H9 (cell line): Measurements from ENCODE around the gene CTIF. TPM values are rescaled to one million over a fixed set of nuclear protein-coding genes. Genes with fewer than 3 reads are reported as not detected.

Experiments used
- DNase-seq: peaks from one replicate; pipeline ENCODE4 v3.0.0-alpha.2; 2017
- H2AFZ ChIP-seq: one replicate; pipeline ENCODE4 v1.6.1; 2013; ENCODE audit warnings: mild to moderate bottlenecking, low read length, control low read depth, moderate library complexity
- H2AK5ac ChIP-seq: 2 replicates; pipeline ENCODE4 v1.6.1; 2013; ENCODE audit warnings: low read length, control low read depth, mixed read lengths; ENCODE audit not compliant: insufficient read length
- H2BK120ac ChIP-seq: one replicate; pipeline ENCODE4 v1.6.1; 2013; ENCODE audit warnings: low read depth, mild to moderate bottlenecking, low read length, control low read depth, inconsistent platforms; ENCODE audit not compliant: poor library complexity, severe bottlenecking
- H2BK12ac ChIP-seq: 2 replicates; pipeline ENCODE4 v1.6.1; 2013; ENCODE audit warnings: low read length, control low read depth, mixed read lengths, low read depth; ENCODE audit not compliant: insufficient read length
- H2BK15ac ChIP-seq: 2 replicates; pipeline ENCODE4 v1.6.1; 2013; ENCODE audit warnings: low read depth, low read length, control low read depth
- H2BK20ac ChIP-seq: one replicate; pipeline ENCODE4 v1.6.1; 2013; ENCODE audit warnings: low read depth, mild to moderate bottlenecking, low read length, control low read depth, inconsistent platforms; ENCODE audit not compliant: poor library complexity, severe bottlenecking
- H2BK5ac ChIP-seq: 2 replicates; pipeline ENCODE4 v1.6.1; 2013; ENCODE audit warnings: low read length, control low read depth, mixed read lengths; ENCODE audit not compliant: insufficient read length
- H3K14ac ChIP-seq: 2 replicates; pipeline ENCODE4 v1.6.1; 2013; ENCODE audit warnings: low read length, control low read depth; ENCODE audit not compliant: insufficient read depth
- H3K18ac ChIP-seq: 2 replicates; pipeline ENCODE4 v1.6.1; 2013; ENCODE audit warnings: low read depth, mild to moderate bottlenecking, mixed read lengths, low read length, control low read depth; ENCODE audit not compliant: insufficient read length
- H3K23ac ChIP-seq: 2 replicates; pipeline ENCODE4 v1.6.1; 2013; ENCODE audit warnings: low read length, control low read depth, mixed read lengths, low read depth; ENCODE audit not compliant: insufficient read length
- H3K23me2 ChIP-seq: 2 replicates; pipeline ENCODE4 v1.6.1; 2013; ENCODE audit warnings: low read depth, mild to moderate bottlenecking, mixed read lengths, low read length, control low read depth; ENCODE audit not compliant: insufficient read length, poor library complexity, severe bottlenecking
- H3K27ac ChIP-seq: 2 replicates; pipeline ENCODE4 v1.5.1; 2013; ENCODE audit warnings: low read length, control low read depth, mixed read lengths, low read depth; ENCODE audit not compliant: insufficient read length
- H3K27me3 ChIP-seq: 2 replicates; pipeline ENCODE4 v1.6.1; 2013; ENCODE audit warnings: low read length, control low read depth, inconsistent platforms; ENCODE audit not compliant: insufficient read depth
- H3K4ac ChIP-seq: 2 replicates; pipeline ENCODE4 v1.6.1; 2013; ENCODE audit warnings: low read depth, mild to moderate bottlenecking, control low read depth, inconsistent platforms, low read length, moderate library complexity
- H3K4me1 ChIP-seq: 2 replicates; pipeline ENCODE4 v1.6.1; 2013; ENCODE audit warnings: low read length, control low read depth, inconsistent platforms; ENCODE audit not compliant: insufficient read depth
- H3K4me2 ChIP-seq: 2 replicates; pipeline ENCODE4 v1.6.1; 2013; ENCODE audit warnings: low read length, control low read depth, mixed read lengths; ENCODE audit not compliant: insufficient read length, insufficient read depth
- H3K56ac ChIP-seq: 2 replicates; pipeline ENCODE4 v1.6.1; 2013; ENCODE audit warnings: low read depth, mild to moderate bottlenecking, mixed read lengths, low read length, control low read depth; ENCODE audit not compliant: insufficient read length
- H3K79me1 ChIP-seq: 2 replicates; pipeline ENCODE4 v1.6.1; 2013; ENCODE audit warnings: low read depth, mild to moderate bottlenecking, moderate library complexity, low read length, control low read depth, inconsistent platforms; ENCODE audit not compliant: insufficient read depth, poor library complexity, severe bottlenecking
- H3K79me2 ChIP-seq: 2 replicates; pipeline ENCODE4 v1.6.1; 2013; ENCODE audit warnings: low read length, control low read depth, inconsistent platforms; ENCODE audit not compliant: insufficient read depth
- H3K9ac ChIP-seq: 2 replicates; pipeline ENCODE4 v1.6.1; 2013; ENCODE audit warnings: low read length, control low read depth, mixed read lengths; ENCODE audit not compliant: insufficient read length; ENCODE audit errors: extremely low read depth
- H3K9me3 ChIP-seq: one replicate; pipeline ENCODE4 v1.6.1; 2013; ENCODE audit warnings: low read depth, low read length, inconsistent platforms; ENCODE audit not compliant: control insufficient read depth
- H3T11ph ChIP-seq: one replicate; pipeline ENCODE4 v1.6.1; 2013; ENCODE audit warnings: mild to moderate bottlenecking, low read length, control low read depth, inconsistent platforms
- H4K20me1 ChIP-seq: one replicate; pipeline ENCODE4 v1.6.1; 2013; ENCODE audit not compliant: control insufficient read depth, insufficient read length, insufficient read depth
- H4K5ac ChIP-seq: 2 replicates; pipeline ENCODE4 v1.6.1; 2013; ENCODE audit warnings: low read depth, mild to moderate bottlenecking, mixed read lengths, low read length, control low read depth; ENCODE audit not compliant: insufficient read length
- H4K8ac ChIP-seq: replicated peaks from 2 replicates; pipeline ENCODE4 v1.6.1; 2013; ENCODE audit warnings: low read length, control low read depth, mixed read lengths, low read depth; ENCODE audit not compliant: insufficient read length
- H4K91ac ChIP-seq: 2 replicates; pipeline ENCODE4 v1.6.1; 2013; ENCODE audit warnings: low read depth, mild to moderate bottlenecking, moderate library complexity, mixed read lengths, low read length, control low read depth; ENCODE audit not compliant: insufficient read length
- H3K27ac Mint-ChIP-seq, 3 experiments: 2 replicates in 2 of 3; 3 replicates in 1 of 3; pipeline ENCODE4 v1.8.0; 2020 to 2021; ENCODE audit warnings: mixed read lengths in 3 of 3, mild to moderate bottlenecking in 1 of 3, moderate library complexity in 1 of 3
- H3K27me3 Mint-ChIP-seq: 2 replicates; pipeline ENCODE4 v1.8.0; 2021; ENCODE audit warnings: low read depth, mild to moderate bottlenecking, moderate library complexity, mixed read lengths
- H3K36me3 Mint-ChIP-seq, 3 experiments: 2 replicates in 2 of 3; 3 replicates in 1 of 3; pipeline ENCODE4 v1.8.0; 2020 to 2021; ENCODE audit warnings: low read depth in 3 of 3, mixed read lengths in 3 of 3; ENCODE audit not compliant: insufficient read depth in 1 of 3
- H3K4me1 Mint-ChIP-seq, 2 experiments: 2 replicates each; pipeline ENCODE4 v1.8.0; 2020; ENCODE audit warnings: mixed read lengths in 2 of 2
- H3K4me3 Mint-ChIP-seq, 2 experiments: 2 replicates in 1 of 2; 3 replicates in 1 of 2; pipeline ENCODE4 v1.8.0; 2020 to 2021; ENCODE audit warnings: mild to moderate bottlenecking in 2 of 2, mixed read lengths in 2 of 2, moderate library complexity in 1 of 2
- H3K9me3 Mint-ChIP-seq, 2 experiments: 2 replicates in 1 of 2; 3 replicates in 1 of 2; pipeline ENCODE4 v1.8.0; 2020; ENCODE audit warnings: mild to moderate bottlenecking in 2 of 2, mixed read lengths in 2 of 2, moderate library complexity in 1 of 2
- WGBS: extraction: QIAGEN DNeasy Blood & Tissue Kit; methylation state at CpG from one replicate; pipeline ENCODE4 v1.1.7; 2013; ENCODE audit warnings: missing lambda C conversion rate, low lambda C conversion rate, mixed read lengths; ENCODE audit not compliant: insufficient read length; ENCODE audit errors: extremely low coverage; 5-methylcytosine and 5-hydroxymethylcytosine counted together
- total RNA-seq: library from RNA; stranded (reverse); gene quantifications from 2 replicates; pipeline ENCODE4 v1.2.1, GENCODE V29; 2021
- TF ChIP-seq, protein P1 (sequence below): fragments of 200-600 bp; sonication (generic); conservative IDR thresholded peaks from 3 replicates; pipeline ENCODE4 v1.8.0; 2021; ENCODE audit warnings: antibody characterized with exemption, mild to moderate bottlenecking

The CTIF gene
- total RNA-seq, 1 experiment from 2014 or later: 15.8 TPM

DNA sequence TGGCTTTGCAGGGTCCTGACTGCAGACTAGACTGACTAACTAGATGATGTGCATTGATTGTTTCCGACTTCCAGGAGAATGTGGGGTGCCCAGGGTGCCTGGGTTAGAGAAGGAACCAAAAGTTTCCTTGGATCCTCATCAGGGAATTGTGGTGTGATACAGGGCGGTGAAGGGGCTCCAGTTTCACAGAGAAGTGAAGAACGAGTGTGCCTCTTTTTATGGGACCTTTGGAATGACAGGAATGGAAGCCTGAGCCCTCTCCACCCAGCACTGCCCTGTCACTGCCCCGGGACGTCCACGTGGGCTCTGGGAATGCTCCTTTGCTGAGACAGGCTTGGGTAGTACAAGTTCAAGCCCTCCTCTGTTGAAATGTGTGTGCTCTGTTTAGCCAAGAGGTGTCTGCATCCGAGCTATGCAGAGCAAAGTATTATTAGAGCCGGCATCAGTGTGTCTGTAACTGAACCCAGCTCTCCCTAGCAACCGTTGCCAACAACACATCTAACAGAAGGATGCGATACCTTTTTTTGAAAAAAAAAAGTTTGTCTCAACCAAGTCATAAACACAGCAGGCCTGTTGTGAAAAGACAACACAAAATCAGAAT, 228.4 kb downstream of the CTIF start:
- no peak overlapping the region for H3K4me2 ChIP-seq
- peaks cover 16 to 29% of the 10 kb centered on the region in 2 experiments for H3K4me1 Mint-ChIP-seq
- TF ChIP-seq, protein P1, sequence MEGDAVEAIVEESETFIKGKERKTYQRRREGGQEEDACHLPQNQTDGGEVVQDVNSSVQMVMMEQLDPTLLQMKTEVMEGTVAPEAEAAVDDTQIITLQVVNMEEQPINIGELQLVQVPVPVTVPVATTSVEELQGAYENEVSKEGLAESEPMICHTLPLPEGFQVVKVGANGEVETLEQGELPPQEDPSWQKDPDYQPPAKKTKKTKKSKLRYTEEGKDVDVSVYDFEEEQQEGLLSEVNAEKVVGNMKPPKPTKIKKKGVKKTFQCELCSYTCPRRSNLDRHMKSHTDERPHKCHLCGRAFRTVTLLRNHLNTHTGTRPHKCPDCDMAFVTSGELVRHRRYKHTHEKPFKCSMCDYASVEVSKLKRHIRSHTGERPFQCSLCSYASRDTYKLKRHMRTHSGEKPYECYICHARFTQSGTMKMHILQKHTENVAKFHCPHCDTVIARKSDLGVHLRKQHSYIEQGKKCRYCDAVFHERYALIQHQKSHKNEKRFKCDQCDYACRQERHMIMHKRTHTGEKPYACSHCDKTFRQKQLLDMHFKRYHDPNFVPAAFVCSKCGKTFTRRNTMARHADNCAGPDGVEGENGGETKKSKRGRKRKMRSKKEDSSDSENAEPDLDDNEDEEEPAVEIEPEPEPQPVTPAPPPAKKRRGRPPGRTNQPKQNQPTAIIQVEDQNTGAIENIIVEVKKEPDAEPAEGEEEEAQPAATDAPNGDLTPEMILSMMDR: no peak

More for the DNA sequence above, 228.4 kb downstream of the CTIF start:
- H3K27me3 Mint-ChIP-seq: no peaks in the 10 kb centered on the region
- no peak overlapping the region for H3K56ac ChIP-seq
- H3K4me1 ChIP-seq: peaks cover 3% of the 10 kb centered on the region; the same call in 1 of the 2 replicates
- H3K27me3 ChIP-seq: no peaks in the 10 kb centered on the region
- no peaks in the 10 kb centered on the region for H3K9me3 Mint-ChIP-seq
- no peak overlapping the region for H2BK12ac ChIP-seq
- H3K27ac Mint-ChIP-seq: no peak overlapping the region; a peak in 1 of 7 replicates
- no peak overlapping the region for H3K18ac ChIP-seq
- no peak overlapping the region for H4K91ac ChIP-seq
- H2AK5ac ChIP-seq: no peak overlapping the region
- peak overlapping the region; percentile 35 for H3K14ac ChIP-seq
- H3K23ac ChIP-seq: no peak overlapping the region
- H4K5ac ChIP-seq: no peak overlapping the region
- no peak overlapping the region for H2BK120ac ChIP-seq
- H3K23me2 ChIP-seq: no peaks in the 10 kb centered on the region
- H3K9ac ChIP-seq: no peak overlapping the region
- no peak overlapping the region for H3K4ac ChIP-seq
- no peak overlapping the region for H3K27ac ChIP-seq
- no peak overlapping the region for H2BK20ac ChIP-seq
- no peak overlapping the region for H4K8ac ChIP-seq
- H2BK5ac ChIP-seq: no peak overlapping the region
- H2BK15ac ChIP-seq: no peak overlapping the region
- no peak overlapping the region for H3K4me3 Mint-ChIP-seq
- no peaks in the 10 kb centered on the region for H4K20me1 ChIP-seq
- no peak for DNase-seq
- H3T11ph ChIP-seq: no peak overlapping the region
- H2AFZ ChIP-seq: no peak overlapping the region
- no peaks in the 10 kb centered on the region for H3K79me2 ChIP-seq
- H3K36me3 Mint-ChIP-seq: peaks cover under 1 to 3% (median under 1%) of the 10 kb centered on the region in 3 experiments; a peak in 5 of 7 replicates
- no peaks in the 10 kb centered on the region for H3K79me1 ChIP-seq
- WGBS: no CpG with 5 or more reads among the region's 10 CpGs
- no peaks in the 10 kb centered on the region for H3K9me3 ChIP-seq
